SK-N-SH treated with all-trans-retinoic acid at 6 μM for 48 hours (cell line): Measurements from ENCODE around the gene PNO1.

ENCODE experiments used
- ATAC-seq: fragments of 200-7000 bp; cut with Tn5 transposase; 3 replicates; pipeline ENCODE4 v1.9.1; 2020; ENCODE audit warnings: mild to moderate bottlenecking, moderate library complexity
- ARNTL ChIP-seq: fragments of 450-650 bp; formaldehyde crosslinking; IDR thresholded peaks from 2 replicates; pipeline ENCODE4 v1.5.0; 2020; ENCODE audit warnings: low read depth, mild to moderate bottlenecking, moderate library complexity, borderline replicate concordance
- BACH2 ChIP-seq: fragments of 250-450 bp; sonication (Bioruptor Pico); IDR thresholded peaks from 2 replicates; pipeline ENCODE4 v1.9.0; 2021; ENCODE audit warnings: mild to moderate bottlenecking, borderline replicate concordance
- CREB5 ChIP-seq: fragments of 250-450 bp; sonication (Bioruptor Pico); IDR thresholded peaks from 2 replicates; pipeline ENCODE4 v1.5.1; 2020; ENCODE audit warnings: low read depth, mild to moderate bottlenecking, moderate library complexity
- CSDC2 ChIP-seq: fragments of 250-450 bp; sonication (Bioruptor Pico); IDR thresholded peaks from 2 replicates; pipeline ENCODE4 v1.5.0; 2020; ENCODE audit warnings: mild to moderate bottlenecking, moderate library complexity
- CSRNP3 ChIP-seq: fragments of 250-450 bp; sonication (Bioruptor Pico); IDR thresholded peaks from 2 replicates; pipeline ENCODE4 v1.5.1; 2021; ENCODE audit warnings: mild to moderate bottlenecking, moderate library complexity
- GLIS3 ChIP-seq: fragments of 250-450 bp; sonication (Bioruptor Pico); IDR thresholded peaks from 2 replicates; pipeline ENCODE4 v1.5.0; 2020; ENCODE audit warnings: mild to moderate bottlenecking, moderate library complexity
- ISL1 ChIP-seq: fragments of 250-450 bp; sonication (Bioruptor Pico); IDR thresholded peaks from 2 replicates; pipeline ENCODE4 v2.1.2; 2022; ENCODE audit warnings: mild to moderate bottlenecking, moderate library complexity
- OSR1 ChIP-seq: fragments of 250-450 bp; sonication (Bioruptor Pico); IDR thresholded peaks from 2 replicates; pipeline ENCODE4 v1.8.0; 2022; ENCODE audit warnings: moderate library complexity, mild to moderate bottlenecking, inconsistent platforms
- PPARA ChIP-seq: fragments of 250-450 bp; sonication (Bioruptor Pico); IDR thresholded peaks from 2 replicates; pipeline ENCODE4 v1.5.0; 2020; ENCODE audit warnings: mild to moderate bottlenecking, borderline replicate concordance
- RARB ChIP-seq: fragments of 250-450 bp; sonication (Bioruptor Pico); IDR thresholded peaks from 2 replicates; pipeline ENCODE4 v1.8.0; 2021; ENCODE audit warnings: mild to moderate bottlenecking, moderate library complexity
- SNAI2 ChIP-seq: fragments of 250-450 bp; sonication (Bioruptor Pico); IDR thresholded peaks from 2 replicates; pipeline ENCODE4 v1.5.0; 2020; ENCODE audit warnings: mild to moderate bottlenecking, moderate library complexity
- TCF4 ChIP-seq: fragments of 250-450 bp; sonication (Bioruptor Pico); IDR thresholded peaks from 2 replicates; pipeline ENCODE4 v1.8.0; 2021; ENCODE audit warnings: mild to moderate bottlenecking, moderate library complexity, borderline replicate concordance
- TOX ChIP-seq: fragments of 250-450 bp; sonication (Bioruptor Pico); IDR thresholded peaks from 2 replicates; pipeline ENCODE4 v1.8.0; 2021; ENCODE audit warnings: mild to moderate bottlenecking, moderate library complexity, borderline replicate concordance
- ZC3H10 ChIP-seq: fragments of 250-450 bp; sonication (Bioruptor Pico); IDR thresholded peaks from 2 replicates; pipeline ENCODE4 v1.5.1; 2021; ENCODE audit warnings: mild to moderate bottlenecking, moderate library complexity
- ZFP3 ChIP-seq: fragments of 250-450 bp; sonication (Bioruptor Pico); IDR thresholded peaks from 2 replicates; pipeline ENCODE4 v1.5.0; 2020; ENCODE audit warnings: mild to moderate bottlenecking, moderate library complexity
- ZFP30 ChIP-seq: fragments of 450-650 bp; formaldehyde crosslinking; IDR thresholded peaks from 2 replicates; pipeline ENCODE4 v1.5.0; 2022; ENCODE audit warnings: mild to moderate bottlenecking, moderate library complexity
- ZNF565 ChIP-seq: fragments of 450-650 bp; formaldehyde crosslinking; conservative IDR thresholded peaks from 2 replicates; pipeline ENCODE4 v1.5.0; 2020; ENCODE audit warnings: low read depth, mild to moderate bottlenecking, moderate library complexity
- ZNF70 ChIP-seq: fragments of 450-650 bp; formaldehyde crosslinking; IDR thresholded peaks from 2 replicates; pipeline ENCODE4 v1.5.0; 2020; ENCODE audit warnings: mild to moderate bottlenecking, moderate library complexity
- TF ChIP-seq, protein P1 (sequence below): fragments of 250-450 bp; sonication (Bioruptor Pico); IDR thresholded peaks from 2 replicates; pipeline ENCODE4 v1.8.0; 2021; ENCODE audit warnings: low read depth, mild to moderate bottlenecking, moderate library complexity, borderline replicate concordance
- TF ChIP-seq, protein P2 (sequence below): fragments of 250-450 bp; sonication (Bioruptor Pico); IDR thresholded peaks from 2 replicates; pipeline ENCODE4 v1.5.0; 2020; ENCODE audit warnings: mild to moderate bottlenecking, moderate library complexity
- TF ChIP-seq, protein P3 (sequence below): fragments of 250-450 bp; sonication (Bioruptor Pico); IDR thresholded peaks from 2 replicates; pipeline ENCODE4 v1.8.0; 2020; ENCODE audit warnings: mild to moderate bottlenecking, moderate library complexity, borderline replicate concordance

Gene PNO1

DNA sequence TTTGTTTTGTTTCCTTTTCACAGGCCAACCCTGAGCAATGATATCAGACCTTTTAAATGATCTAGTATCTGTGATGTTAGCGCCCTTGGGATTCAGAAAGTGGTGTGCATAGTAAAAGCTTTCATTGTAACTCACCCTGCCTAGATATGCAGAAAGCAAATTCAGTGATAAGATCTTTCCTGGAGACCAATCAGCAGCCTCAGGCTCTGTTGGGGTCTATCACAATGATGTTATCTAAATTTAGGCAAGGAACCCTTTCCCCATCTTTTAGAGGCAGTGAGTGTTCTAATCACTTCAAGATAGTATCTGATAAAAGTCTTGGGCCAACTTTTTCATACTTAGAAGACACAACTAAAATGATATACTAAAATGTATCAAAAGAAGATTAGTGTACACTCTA is 23.6 kb upstream of the PNO1 start:
- TF ChIP-seq CREB5 = no peak
- TF ChIP-seq SNAI2 (CRISPR knock-in tag) = no peak
- TF ChIP-seq ZFP30 (CRISPR knock-in tag) = no peak
- TF ChIP-seq, protein P1, sequence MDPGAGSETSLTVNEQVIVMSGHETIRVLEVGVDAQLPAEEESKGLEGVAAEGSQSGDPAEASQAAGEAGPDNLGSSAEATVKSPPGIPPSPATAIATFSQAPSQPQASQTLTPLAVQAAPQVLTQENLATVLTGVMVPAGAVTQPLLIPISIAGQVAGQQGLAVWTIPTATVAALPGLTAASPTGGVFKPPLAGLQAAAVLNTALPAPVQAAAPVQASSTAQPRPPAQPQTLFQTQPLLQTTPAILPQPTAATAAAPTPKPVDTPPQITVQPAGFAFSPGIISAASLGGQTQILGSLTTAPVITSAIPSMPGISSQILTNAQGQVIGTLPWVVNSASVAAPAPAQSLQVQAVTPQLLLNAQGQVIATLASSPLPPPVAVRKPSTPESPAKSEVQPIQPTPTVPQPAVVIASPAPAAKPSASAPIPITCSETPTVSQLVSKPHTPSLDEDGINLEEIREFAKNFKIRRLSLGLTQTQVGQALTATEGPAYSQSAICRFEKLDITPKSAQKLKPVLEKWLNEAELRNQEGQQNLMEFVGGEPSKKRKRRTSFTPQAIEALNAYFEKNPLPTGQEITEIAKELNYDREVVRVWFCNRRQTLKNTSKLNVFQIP = no peak
- TF ChIP-seq ISL1 (CRISPR knock-in tag) = no peak
- TF ChIP-seq BACH2 = no peak
- no peak for TF ChIP-seq OSR1
- no peak for TF ChIP-seq ARNTL
- TF ChIP-seq, protein P2, sequence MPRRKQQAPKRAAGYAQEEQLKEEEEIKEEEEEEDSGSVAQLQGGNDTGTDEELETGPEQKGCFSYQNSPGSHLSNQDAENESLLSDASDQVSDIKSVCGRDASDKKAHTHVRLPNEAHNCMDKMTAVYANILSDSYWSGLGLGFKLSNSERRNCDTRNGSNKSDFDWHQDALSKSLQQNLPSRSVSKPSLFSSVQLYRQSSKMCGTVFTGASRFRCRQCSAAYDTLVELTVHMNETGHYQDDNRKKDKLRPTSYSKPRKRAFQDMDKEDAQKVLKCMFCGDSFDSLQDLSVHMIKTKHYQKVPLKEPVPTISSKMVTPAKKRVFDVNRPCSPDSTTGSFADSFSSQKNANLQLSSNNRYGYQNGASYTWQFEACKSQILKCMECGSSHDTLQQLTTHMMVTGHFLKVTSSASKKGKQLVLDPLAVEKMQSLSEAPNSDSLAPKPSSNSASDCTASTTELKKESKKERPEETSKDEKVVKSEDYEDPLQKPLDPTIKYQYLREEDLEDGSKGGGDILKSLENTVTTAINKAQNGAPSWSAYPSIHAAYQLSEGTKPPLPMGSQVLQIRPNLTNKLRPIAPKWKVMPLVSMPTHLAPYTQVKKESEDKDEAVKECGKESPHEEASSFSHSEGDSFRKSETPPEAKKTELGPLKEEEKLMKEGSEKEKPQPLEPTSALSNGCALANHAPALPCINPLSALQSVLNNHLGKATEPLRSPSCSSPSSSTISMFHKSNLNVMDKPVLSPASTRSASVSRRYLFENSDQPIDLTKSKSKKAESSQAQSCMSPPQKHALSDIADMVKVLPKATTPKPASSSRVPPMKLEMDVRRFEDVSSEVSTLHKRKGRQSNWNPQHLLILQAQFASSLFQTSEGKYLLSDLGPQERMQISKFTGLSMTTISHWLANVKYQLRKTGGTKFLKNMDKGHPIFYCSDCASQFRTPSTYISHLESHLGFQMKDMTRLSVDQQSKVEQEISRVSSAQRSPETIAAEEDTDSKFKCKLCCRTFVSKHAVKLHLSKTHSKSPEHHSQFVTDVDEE (CRISPR knock-in tag) = no peak
- no peak for TF ChIP-seq TCF4 (CRISPR knock-in tag)
- no peak for TF ChIP-seq RARB (CRISPR knock-in tag)
- TF ChIP-seq ZNF70 (CRISPR knock-in tag) = no peak
- no peak for TF ChIP-seq ZNF565 (CRISPR knock-in tag)
- no peak for ATAC-seq

GRCh38 chr2:68134554-68134953 is 23.1 kb upstream of the PNO1 start:
- ATAC-seq = no peak
- TF ChIP-seq ARNTL (no peak), OSR1 (no peak), ISL1 (CRISPR knock-in tag) (no peak), PPARA (CRISPR knock-in tag) (no peak), BACH2 (no peak), CSDC2 (CRISPR knock-in tag) (no peak), ZFP30 (CRISPR knock-in tag) (no peak), TOX (CRISPR knock-in tag) (no peak), ZNF70 (CRISPR knock-in tag) (no peak), ZFP3 (CRISPR knock-in tag) (no peak), ZC3H10 (CRISPR knock-in tag) (no peak), TCF4 (CRISPR knock-in tag) (no peak), RARB (CRISPR knock-in tag) (no peak)
- TF ChIP-seq, protein P3, sequence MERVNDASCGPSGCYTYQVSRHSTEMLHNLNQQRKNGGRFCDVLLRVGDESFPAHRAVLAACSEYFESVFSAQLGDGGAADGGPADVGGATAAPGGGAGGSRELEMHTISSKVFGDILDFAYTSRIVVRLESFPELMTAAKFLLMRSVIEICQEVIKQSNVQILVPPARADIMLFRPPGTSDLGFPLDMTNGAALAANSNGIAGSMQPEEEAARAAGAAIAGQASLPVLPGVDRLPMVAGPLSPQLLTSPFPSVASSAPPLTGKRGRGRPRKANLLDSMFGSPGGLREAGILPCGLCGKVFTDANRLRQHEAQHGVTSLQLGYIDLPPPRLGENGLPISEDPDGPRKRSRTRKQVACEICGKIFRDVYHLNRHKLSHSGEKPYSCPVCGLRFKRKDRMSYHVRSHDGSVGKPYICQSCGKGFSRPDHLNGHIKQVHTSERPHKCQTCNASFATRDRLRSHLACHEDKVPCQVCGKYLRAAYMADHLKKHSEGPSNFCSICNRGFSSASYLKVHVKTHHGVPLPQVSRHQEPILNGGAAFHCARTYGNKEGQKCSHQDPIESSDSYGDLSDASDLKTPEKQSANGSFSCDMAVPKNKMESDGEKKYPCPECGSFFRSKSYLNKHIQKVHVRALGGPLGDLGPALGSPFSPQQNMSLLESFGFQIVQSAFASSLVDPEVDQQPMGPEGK (CRISPR knock-in tag) = no peak

DNA sequence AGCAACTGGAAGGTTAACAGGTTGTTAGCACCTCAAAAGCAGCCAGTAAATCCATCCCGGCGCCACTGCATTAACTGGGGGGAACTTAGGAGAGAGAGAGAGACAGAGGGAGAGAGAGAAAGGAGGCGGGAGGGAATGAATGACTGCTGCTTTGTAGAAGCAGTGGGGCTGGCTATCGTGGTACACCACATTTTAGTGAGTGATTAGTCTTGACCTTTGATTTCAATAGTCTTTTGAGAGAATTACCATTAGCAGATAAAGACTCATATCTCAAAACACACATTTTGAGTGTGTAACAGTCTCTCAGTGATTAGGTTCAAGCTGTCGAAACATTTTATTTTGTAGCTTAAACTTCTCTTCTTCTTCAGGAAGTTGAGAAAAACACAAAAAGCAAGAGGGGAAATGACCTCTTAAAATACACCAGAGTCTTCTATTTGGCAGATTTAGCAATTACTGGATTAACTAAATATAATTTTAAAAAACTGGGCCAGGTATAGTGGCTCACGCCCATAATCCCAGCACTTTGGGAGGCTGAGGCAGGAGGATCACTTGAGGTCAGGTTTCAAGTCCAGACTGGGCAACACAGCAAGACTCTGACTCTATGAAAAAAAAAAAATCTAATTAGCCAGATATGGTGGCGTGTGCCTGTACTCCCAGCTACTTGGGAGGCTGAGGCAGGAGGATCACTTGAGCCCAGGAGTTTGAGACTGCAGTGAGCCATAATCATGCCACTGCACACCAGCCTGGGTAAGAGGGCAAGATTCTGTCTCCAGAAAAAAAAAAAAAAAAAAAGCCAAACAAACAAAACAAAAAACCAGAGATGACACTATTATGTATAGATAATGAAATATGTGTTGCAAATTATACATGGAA is 22.0 kb upstream of the PNO1 start:
- TF ChIP-seq ZC3H10 (CRISPR knock-in tag) = no peak
- no peak for TF ChIP-seq TCF4 (CRISPR knock-in tag)
- no peak for TF ChIP-seq ZFP3 (CRISPR knock-in tag)
- ATAC-seq = no peak

DNA sequence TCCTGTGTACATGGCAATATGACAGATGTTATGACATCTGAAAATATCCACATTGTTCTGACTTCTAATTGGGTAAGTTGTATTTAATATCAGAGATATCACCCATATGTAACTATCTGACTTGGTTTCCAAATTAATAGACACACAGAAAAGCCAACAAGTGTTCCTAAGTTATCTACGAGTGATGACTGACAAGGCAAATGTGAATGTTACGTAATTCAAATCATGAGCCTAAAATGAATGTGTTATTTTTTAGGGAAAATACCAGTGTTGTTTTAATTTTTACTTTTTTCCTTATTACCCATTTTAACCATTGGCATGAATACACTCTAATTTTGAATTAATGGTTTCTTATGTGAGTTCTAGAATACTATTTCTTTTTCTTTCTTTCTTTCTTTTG is 15.8 kb upstream of the PNO1 start:
- ATAC-seq = no peak
- no peak for TF ChIP-seq ZNF565 (CRISPR knock-in tag)
- no peak for TF ChIP-seq OSR1
- TF ChIP-seq CREB5 = no peak
- TF ChIP-seq ISL1 (CRISPR knock-in tag) = no peak
- no peak for TF ChIP-seq ZFP30 (CRISPR knock-in tag)
- TF ChIP-seq CSRNP3 (CRISPR knock-in tag) = no peak
- no peak for TF ChIP-seq ZC3H10 (CRISPR knock-in tag)
- TF ChIP-seq SNAI2 (CRISPR knock-in tag) = no peak
- TF ChIP-seq ARNTL = no peak
- TF ChIP-seq ZFP3 (CRISPR knock-in tag) = no peak
- no peak for TF ChIP-seq GLIS3 (CRISPR knock-in tag)
- TF ChIP-seq TCF4 (CRISPR knock-in tag) = no peak
- TF ChIP-seq TOX (CRISPR knock-in tag) = no peak
